Measurements from ENCODE around the gene AMIGO2.
"Not testable (repeated sequence)": the region's sequence is repeated elsewhere in the genome, so short reads cannot be mapped to it uniquely, and the experiment has no call there.

The AMIGO2 gene

GRCh38 chr12:47074757-47075156 lies 5.0 kb downstream of the AMIGO2 start:
- DNase-seq (ENCODE audit: low spot score) = no peak

DNA sequence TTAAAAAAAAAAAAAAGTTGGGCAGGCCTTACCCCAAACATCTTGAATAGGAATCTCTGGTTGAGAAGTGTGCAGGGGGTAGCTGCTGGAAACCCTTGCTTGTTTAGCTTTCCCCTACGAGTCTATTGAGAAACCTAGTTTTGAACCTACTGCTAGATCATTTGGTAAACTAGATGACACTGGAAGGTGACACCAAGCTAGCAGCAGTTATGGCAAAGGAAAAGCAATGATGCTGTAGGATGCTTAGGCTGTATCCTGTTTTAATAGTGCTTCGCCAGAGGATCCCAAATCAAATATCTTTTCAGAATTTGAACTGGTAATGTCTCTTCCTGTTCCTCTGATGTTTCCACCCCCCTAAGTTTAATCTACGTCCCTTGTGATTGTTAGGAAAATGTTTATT lies 5.8 kb downstream of the AMIGO2 start:
- DNase-seq (ENCODE audit: low spot score) = no peak

- DNase-seq (ENCODE audit: low spot score) = peak; percentile 16
These were observed 8.4 kb downstream of the AMIGO2 start for GRCh38 chr12:47071241-47071852.

DNA sequence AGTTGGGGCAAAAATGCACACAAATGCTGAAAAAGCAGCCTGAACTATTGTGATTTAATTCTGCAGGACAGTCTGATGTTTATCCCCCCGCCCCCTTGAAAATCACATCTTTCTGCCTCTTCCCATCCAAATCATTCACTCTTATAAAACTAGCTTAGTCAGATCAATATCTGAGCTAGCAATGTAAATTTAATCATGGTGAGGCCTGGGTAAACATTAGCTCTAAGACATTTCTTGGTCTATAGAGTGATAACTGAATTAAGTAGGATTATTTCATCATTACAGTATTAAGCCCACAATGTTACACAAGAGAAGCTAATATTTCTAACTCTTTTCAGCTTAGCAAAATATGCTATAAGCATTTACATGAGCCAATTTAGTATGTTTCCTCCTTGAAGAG lies 9.4 kb downstream of the AMIGO2 start:
- DNase-seq (ENCODE audit: low spot score) = no peak

GRCh38 chr12:47068539-47068938 lies 11.2 kb downstream of the AMIGO2 start:
- DNase-seq (ENCODE audit: low spot score) = no peak

DNA sequence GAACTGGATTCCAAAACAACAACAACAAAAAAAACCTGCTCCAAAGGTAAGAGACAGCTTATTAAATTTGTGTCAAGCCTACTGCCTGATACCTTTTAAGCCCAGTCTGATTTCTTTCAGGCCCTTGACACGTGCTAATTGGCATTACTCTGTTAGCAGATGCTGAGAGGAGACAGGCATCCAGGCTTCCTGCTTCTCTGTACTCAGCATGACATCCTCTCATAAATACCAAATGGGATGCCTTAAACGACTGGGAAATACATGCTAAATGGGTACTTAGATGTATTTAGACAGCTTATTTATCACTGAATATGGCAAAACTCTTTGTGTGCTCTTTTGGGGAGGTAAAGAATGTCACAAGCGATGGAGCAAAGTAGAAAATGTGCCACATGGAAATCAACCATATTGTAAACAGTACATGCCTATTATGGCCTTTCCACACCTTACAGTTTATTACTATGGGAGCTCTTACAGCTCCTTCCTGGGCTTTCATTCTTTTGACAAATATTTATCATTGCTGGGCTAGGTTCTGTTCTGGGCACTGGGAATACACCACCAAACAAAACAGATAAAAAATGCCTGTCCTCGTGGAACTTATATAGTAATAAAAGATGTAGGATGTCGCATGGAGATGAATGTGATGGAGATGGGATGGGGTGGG lies 11.9 kb downstream of the AMIGO2 start:
- no peak for DNase-seq (ENCODE audit: low spot score)

GRCh38 chr12:47067176-47067575 lies 12.6 kb downstream of the AMIGO2 start:
- DNase-seq (ENCODE audit: low spot score) = no peak

- no peak for DNase-seq (ENCODE audit: low spot score)
These were observed 13.3 kb downstream of the AMIGO2 start for GRCh38 chr12:47066278-47067025.

GRCh38 chr12:47065546-47065945 lies 14.2 kb downstream of the AMIGO2 start:
- no peak for DNase-seq (ENCODE audit: low spot score)

DNA sequence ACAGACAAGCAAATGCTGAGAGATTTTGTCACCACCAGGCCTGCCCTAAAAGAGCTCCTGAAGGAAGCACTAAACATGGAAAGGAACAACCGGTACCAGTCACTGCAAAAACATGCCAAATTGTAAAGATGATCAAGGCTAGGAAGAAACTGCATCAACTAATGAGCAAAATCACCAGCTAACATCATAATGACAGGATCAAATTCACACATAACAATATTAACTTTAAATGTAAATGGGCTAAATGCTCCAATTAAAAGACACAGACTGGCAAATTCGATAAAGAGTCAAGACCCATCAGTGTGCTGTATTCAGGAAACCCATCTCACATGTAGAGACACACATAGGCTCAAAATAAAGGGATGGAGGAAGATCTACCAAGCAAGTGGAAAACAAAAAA lies 21.1 kb downstream of the AMIGO2 start:
- not testable (repeated sequence) for DNase-seq (ENCODE audit: low spot score)

- not testable (repeated sequence) for DNase-seq (ENCODE audit: low spot score)
These were observed 22.8 kb downstream of the AMIGO2 start for GRCh38 chr12:47056944-47057343.

DNA sequence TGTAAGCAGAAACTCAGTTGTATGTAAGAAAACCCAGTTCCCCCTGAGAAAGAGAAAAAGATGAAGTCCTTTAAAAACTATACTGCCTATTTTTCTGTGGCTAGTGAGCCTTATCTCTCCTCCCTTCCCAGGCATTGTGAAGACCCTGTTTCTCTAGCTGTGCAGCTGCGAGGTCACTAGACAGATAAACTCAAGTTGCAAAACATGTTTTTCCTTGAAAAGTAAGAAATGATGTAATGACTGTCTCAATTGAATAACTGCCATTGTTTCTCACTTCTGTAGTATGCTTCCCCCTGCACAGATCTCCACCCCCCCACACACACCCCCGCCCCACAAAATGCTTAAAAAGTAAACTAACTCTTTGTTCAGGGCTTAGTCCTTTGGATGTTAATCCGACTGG lies 23.9 kb downstream of the AMIGO2 start:
- not testable (repeated sequence) for DNase-seq (ENCODE audit: low spot score)

DNA sequence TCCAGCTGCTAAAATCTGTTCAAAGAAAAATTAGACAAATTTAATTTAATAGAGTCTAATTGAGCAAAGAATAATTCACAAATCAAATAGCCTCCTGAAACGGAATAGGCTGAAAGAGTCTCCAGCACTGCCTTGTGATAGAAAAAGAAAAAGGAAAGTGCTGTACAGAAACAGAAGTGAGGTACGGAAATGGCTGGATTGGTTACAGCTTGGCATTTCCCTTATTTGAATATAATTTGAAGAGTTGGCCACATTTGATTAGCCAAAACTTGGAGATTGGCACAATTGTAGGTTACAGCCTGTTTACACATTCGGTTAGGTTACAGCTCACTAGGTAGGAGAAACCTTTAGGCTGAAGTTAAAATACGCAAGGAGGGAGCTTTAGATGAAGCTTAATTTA lies 25.1 kb downstream of the AMIGO2 start:
- no peak for DNase-seq (ENCODE audit: low spot score)

GRCh38 chr12:47053961-47054360 lies 25.8 kb downstream of the AMIGO2 start:
- DNase-seq (ENCODE audit: low spot score) = no peak

- DNase-seq (ENCODE audit: low spot score) = no peak
These were observed 27.5 kb downstream of the AMIGO2 start for GRCh38 chr12:47052274-47052673.

DNA sequence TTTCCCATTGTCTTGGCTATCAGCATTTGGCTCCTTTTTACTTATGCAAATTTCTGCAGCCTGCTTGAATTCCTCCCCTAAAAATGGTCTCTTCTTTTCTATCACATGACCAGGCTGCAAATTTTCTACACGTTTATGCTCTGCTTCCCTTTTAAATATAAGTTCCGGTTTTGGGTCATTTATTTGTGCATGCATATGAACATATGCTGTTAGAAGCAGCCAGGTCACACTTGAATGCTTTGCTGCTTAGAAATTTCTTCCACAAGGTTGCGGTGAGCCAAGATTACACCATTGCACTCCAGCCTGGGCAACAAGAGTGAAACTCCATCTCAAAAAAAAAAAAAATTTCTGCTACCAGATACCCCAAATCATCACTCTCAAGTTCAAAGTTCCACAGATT lies 28.5 kb downstream of the AMIGO2 start:
- not testable (repeated sequence) for DNase-seq (ENCODE audit: low spot score)

DNA sequence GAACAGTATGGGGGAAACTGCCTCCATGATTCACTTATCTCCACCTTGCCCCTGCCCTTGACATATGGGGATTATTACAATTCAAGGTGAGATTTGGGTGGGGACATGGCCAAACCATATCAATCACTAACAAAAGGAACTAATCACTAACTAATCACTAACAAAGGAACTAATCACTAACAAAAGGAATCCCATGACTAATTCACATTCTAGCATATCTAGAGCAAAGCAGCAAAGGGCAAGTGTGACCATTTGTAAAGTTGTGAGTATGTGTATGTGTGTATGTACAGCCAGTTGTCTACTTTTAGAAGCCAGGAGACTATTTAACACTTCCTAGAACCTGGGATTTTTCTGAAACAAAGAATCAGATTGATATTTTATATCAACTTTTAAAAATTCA lies 31.2 kb downstream of the AMIGO2 start:
- no peak for DNase-seq (ENCODE audit: low spot score)

DNA sequence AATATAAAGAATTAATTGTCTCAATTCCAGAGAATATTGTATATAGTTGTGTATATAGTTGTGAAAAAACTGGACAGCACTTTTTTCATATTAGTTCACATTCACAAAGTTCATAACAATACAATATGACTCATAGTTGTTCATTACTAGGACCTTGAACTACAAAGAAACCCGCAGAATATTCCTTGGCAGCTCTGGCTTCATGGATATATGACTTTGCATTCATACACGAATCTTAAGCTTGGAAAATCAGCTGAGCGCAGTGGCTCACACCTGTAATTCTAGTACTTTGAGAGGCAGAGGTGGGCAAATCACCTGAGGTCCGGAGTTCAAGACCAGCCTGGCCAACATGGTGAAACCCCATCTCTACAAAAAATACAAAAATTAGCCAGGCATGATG lies 38.4 kb downstream of the AMIGO2 start:
- no peak for DNase-seq (ENCODE audit: low spot score)

GRCh38 chr12:47039756-47040155 lies 40.0 kb downstream of the AMIGO2 start:
- no peak for DNase-seq (ENCODE audit: low spot score)

DNA sequence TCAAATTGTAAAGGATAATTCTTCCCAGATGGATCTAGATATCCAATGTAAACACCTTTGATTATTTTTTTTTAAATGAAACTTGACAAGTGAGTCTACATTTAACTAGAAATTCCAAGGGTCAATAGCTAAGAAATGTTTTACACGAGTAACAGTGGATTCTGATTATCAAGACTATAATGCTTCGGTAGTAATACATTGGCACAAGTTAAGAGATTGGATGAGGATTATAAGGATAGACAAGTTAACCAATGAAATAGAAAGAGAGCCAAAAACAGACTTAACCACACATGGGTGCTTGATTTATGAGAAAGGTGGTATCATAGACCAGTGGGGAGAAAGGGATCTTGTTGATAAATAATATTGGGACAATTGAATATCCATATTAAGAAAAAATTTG lies 40.7 kb downstream of the AMIGO2 start:
- no peak for DNase-seq (ENCODE audit: low spot score)

GRCh38 chr12:47038270-47038748 lies 41.5 kb downstream of the AMIGO2 start:
- no peak for DNase-seq (ENCODE audit: low spot score)

DNA sequence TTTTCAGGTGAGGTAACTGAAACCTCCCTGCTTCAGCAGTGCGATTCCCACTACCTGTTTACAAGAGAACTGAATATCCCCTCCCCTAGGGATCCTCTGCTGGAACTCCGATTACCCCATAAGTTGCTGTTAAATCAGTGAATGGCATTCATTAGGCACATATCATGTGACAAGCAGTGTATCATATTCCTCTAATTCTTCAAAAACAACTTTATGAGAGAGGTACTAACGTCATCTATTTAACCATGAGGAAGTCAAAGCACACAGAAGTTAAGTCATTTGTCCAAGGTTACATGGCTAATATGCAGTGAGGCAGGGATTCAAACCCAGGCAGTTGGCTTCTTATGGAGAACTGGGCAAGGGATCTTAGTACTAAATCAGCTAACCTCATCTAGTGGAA lies 44.3 kb downstream of the AMIGO2 start:
- DNase-seq (ENCODE audit: low spot score) = no peak

- no peak for DNase-seq (ENCODE audit: low spot score)
These were observed 45.1 kb downstream of the AMIGO2 start for GRCh38 chr12:47034661-47035060.

Measured in CD4-positive, alpha-beta T cell treated with Interleukin-6 at 100 ng/mL for 8 hours (primary cell).